Measurements from ENCODE around the gene INSL3.

INSL3 gene

GRCh38 chr19:17846146-17846545, 24.8 kb upstream of the INSL3 start:
- H3K79me2 ChIP-seq (ENCODE audit: insufficient read depth, low read depth), result peaks cover 11% of the 10 kb centered on the region
- TF ChIP-seq CTCF (conservative IDR thresholded peaks at IDR 0.05; ENCODE audit: low read depth, low read length), result no peak
- H3K4me1 ChIP-seq (ENCODE audit: low read depth, poor library complexity, severe bottlenecking), result peaks cover 25% of the 10 kb centered on the region
- H3K4me3 ChIP-seq (IDR thresholded peaks at IDR 0.05; ENCODE audit: insufficient read depth, low read depth, low read length), result no peak overlapping the region
- no peak overlapping the region for H3K4me2 ChIP-seq
- no peaks in the 10 kb centered on the region for H3K27me3 ChIP-seq (ENCODE audit: insufficient read depth, low read depth)
- no peak overlapping the region for H3K27ac ChIP-seq
- no peaks in the 10 kb centered on the region for H4K20me1 ChIP-seq (ENCODE audit: insufficient read depth)
- no peaks in the 10 kb centered on the region for H3K36me3 ChIP-seq (ENCODE audit: insufficient read depth)
- no peak overlapping the region for H3K9ac ChIP-seq
- H2AFZ ChIP-seq (ENCODE audit: low read depth), result no peak overlapping the region

GRCh38 chr19:17843908-17844490, 22.7 kb upstream of the INSL3 start:
- Histone ChIP-seq H3K4me2 (no peak overlapping the region), H3K27ac (no peak overlapping the region)
- no peak for TF ChIP-seq CTCF (conservative IDR thresholded peaks at IDR 0.05; ENCODE audit: low read depth, low read length)

GRCh38 chr19:17843292-17843827, 22.0 kb upstream of the INSL3 start:
- Histone ChIP-seq H3K4me2 (no peak overlapping the region), H4K20me1 (ENCODE audit: insufficient read depth) (no peaks in the 10 kb centered on the region), H3K27me3 (ENCODE audit: insufficient read depth, low read depth) (no peaks in the 10 kb centered on the region), H3K79me2 (ENCODE audit: insufficient read depth, low read depth) (peaks cover 11% of the 10 kb centered on the region), H3K9ac (no peak overlapping the region), H3K36me3 (ENCODE audit: insufficient read depth) (no peaks in the 10 kb centered on the region), H2AFZ (ENCODE audit: low read depth) (no peak overlapping the region), H3K4me1 (ENCODE audit: low read depth, poor library complexity, severe bottlenecking) (peaks cover 16% of the 10 kb centered on the region), H3K27ac (no peak overlapping the region), H3K4me3 (IDR thresholded peaks at IDR 0.05; ENCODE audit: insufficient read depth, low read depth, low read length) (no peak overlapping the region)
- no peak for TF ChIP-seq CTCF (conservative IDR thresholded peaks at IDR 0.05; ENCODE audit: low read depth, low read length)

More at GRCh38 chr19:17843908-17844490, 22.7 kb upstream of the INSL3 start:
- H3K27me3 ChIP-seq (ENCODE audit: insufficient read depth, low read depth), result no peaks in the 10 kb centered on the region
- no peak overlapping the region for H2AFZ ChIP-seq (ENCODE audit: low read depth)
- H3K4me1 ChIP-seq (ENCODE audit: low read depth, poor library complexity, severe bottlenecking), result peaks cover 21% of the 10 kb centered on the region
- H3K4me3 ChIP-seq (IDR thresholded peaks at IDR 0.05; ENCODE audit: insufficient read depth, low read depth, low read length), result no peak overlapping the region
- H3K36me3 ChIP-seq (ENCODE audit: insufficient read depth), result no peaks in the 10 kb centered on the region
- H3K79me2 ChIP-seq (ENCODE audit: insufficient read depth, low read depth), result peaks cover 11% of the 10 kb centered on the region
- H3K9ac ChIP-seq, result no peak overlapping the region
- H4K20me1 ChIP-seq (ENCODE audit: insufficient read depth), result no peaks in the 10 kb centered on the region

- TF ChIP-seq CTCF (conservative IDR thresholded peaks at IDR 0.05; ENCODE audit: low read depth, low read length), result no peak
- no peak overlapping the region for H3K4me3 ChIP-seq (IDR thresholded peaks at IDR 0.05; ENCODE audit: insufficient read depth, low read depth, low read length)
- no peak overlapping the region for H3K4me2 ChIP-seq
- H3K27me3 ChIP-seq (ENCODE audit: insufficient read depth, low read depth), result no peaks in the 10 kb centered on the region
- H3K9ac ChIP-seq, result no peak overlapping the region
- no peaks in the 10 kb centered on the region for H4K20me1 ChIP-seq (ENCODE audit: insufficient read depth)
- H3K79me2 ChIP-seq (ENCODE audit: insufficient read depth, low read depth), result peaks cover 11% of the 10 kb centered on the region
- no peak overlapping the region for H2AFZ ChIP-seq (ENCODE audit: low read depth)
- no peaks in the 10 kb centered on the region for H3K36me3 ChIP-seq (ENCODE audit: insufficient read depth)
- H3K4me1 ChIP-seq (ENCODE audit: low read depth, poor library complexity, severe bottlenecking), result peaks cover 10% of the 10 kb centered on the region
- H3K27ac ChIP-seq, result no peak overlapping the region
These were observed 21.5 kb upstream of the INSL3 start for GRCh38 chr19:17842663-17843291.

All from KMS-11 (cell line).